Measurements from ENCODE around the gene KRT13. TPM values are rescaled to one million over a fixed set of nuclear protein-coding genes. Genes with fewer than 3 reads are reported as not detected.

The KRT13 gene
- total RNA-seq, 2 donors from 2014 or later = not detected

DNA sequence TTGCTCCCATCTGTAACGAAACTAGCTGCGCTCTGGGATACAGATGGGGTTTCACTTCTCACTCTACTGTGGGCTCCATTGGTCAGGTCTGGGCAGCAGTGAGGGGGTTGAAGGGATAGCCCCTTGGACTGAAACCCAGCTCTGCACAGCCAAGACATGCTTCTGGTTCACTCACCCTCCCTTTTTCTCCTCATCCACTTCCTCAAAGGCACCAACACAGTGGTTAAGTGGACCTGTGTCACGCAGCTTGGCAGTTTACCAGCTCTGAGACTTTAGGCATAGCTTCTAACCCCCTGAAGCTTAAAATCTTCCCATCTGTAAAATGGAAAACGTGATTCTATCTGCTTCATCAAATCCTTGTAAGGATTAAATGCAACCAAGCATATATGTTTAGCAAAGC lies 53.1 kb downstream of the KRT13 start:
- no peak for DNase-seq
- ATAC-seq = no peak
- intact Hi-C loops (cut with DNase I) = no loop called here

DNA sequence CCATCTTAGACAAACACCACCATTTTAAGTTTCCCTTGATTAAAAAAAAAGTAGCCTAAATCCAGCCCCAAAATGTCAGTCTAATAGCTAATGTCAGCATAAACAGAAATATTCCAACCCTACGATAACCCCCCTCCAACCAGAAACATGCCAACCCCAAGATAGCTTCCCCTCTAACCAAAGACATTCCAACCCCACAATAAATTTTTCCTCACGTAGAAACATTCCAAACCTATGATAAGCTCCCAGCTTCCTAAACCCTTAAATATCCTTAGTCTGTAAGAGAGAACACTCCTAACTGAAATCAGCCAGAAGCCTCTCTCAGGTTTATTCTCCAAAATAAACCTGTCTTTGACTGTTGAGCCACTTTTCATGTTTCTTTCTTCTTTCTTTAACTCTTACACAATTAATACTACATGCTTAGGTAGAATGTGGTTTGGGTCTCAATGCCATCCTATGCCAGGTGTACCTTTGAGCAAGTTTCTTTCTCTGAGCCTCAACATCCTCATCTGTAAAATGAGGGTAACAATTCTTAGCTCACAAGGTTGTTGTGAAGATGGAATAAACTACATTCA lies 54.2 kb downstream of the KRT13 start:
- ATAC-seq (no peak), DNase-seq (no peak)
- intact Hi-C loops (cut with DNase I) = no loop called here

Small RNA genes within 50 kb of the gene (microRNA-seq; reads per million reads assigned to microRNA genes)
- gene MIR6510 = 0 reads per million in 2 donors

Other genes with a start within 250 kb of the KRT13 start
- gene KRTAP9-6, start 240.2 kb downstream of the KRT13 start, total RNA-seq = not detected
- not detected for gene KRTAP9-7, start 229.9 kb downstream of the KRT13 start, total RNA-seq
- gene KRTAP29-1, start 202.8 kb downstream of the KRT13 start, total RNA-seq = not detected
- not detected for gene KRTAP16-1, start 196.3 kb downstream of the KRT13 start, total RNA-seq
- gene KRTAP17-1, start 189.9 kb downstream of the KRT13 start, total RNA-seq = not detected
- gene KRT33A, start 154.8 kb downstream of the KRT13 start, total RNA-seq = not detected
- gene KRT33B, start 135.8 kb downstream of the KRT13 start, total RNA-seq = not detected
- not detected for gene KRT34, start 123.3 kb downstream of the KRT13 start, total RNA-seq
- gene KRT31, start 108.0 kb downstream of the KRT13 start, total RNA-seq = not detected
- gene KRT37, start 81.0 kb downstream of the KRT13 start, total RNA-seq = not detected
- gene KRT38, start 64.6 kb downstream of the KRT13 start, total RNA-seq = not detected
- gene KRT32, start 38.2 kb downstream of the KRT13 start, total RNA-seq = not detected
- gene KRT35, start 24.5 kb downstream of the KRT13 start, total RNA-seq = not detected
- not detected for gene KRT36, start 15.7 kb downstream of the KRT13 start, total RNA-seq
- under 1 TPM; 0.24 to 0.37 TPM for gene KRT15, start 13.3 kb upstream of the KRT13 start, total RNA-seq
- 10 to 100 TPM; 13.7 to 21.0 TPM for gene KRT19, start 22.7 kb upstream of the KRT13 start, total RNA-seq
- gene KRT9, start 66.4 kb upstream of the KRT13 start, total RNA-seq = not detected
- gene KRT14, start 81.3 kb upstream of the KRT13 start, total RNA-seq = under 1 TPM; 0.41 to 0.58 TPM
- gene KRT16, start 107.2 kb upstream of the KRT13 start, total RNA-seq = 1 to 10 TPM in 1 of 2 donors, under 1 TPM in 1; 0.44 to 1.1 TPM
- gene KRT17, start 119.0 kb upstream of the KRT13 start, total RNA-seq = not detected
- 1,000 to 10,000 TPM in 1 of 2 donors, 100 to 1,000 TPM in 1; 883 to 1,102 TPM for gene EIF1, start 183.3 kb upstream of the KRT13 start, total RNA-seq
- not detected for gene GAST, start 206.7 kb upstream of the KRT13 start, total RNA-seq
- not detected for gene HAP1, start 229.0 kb upstream of the KRT13 start, total RNA-seq